ENCODE data around the gene NLGN1. TPM values are rescaled to one million over a fixed set of nuclear protein-coding genes. Genes with fewer than 3 reads are reported as not detected.
A peak's percentile ranks its signal among the peaks of the same experiment; 100 is the strongest.

NLGN1 gene
- total and polyA plus RNA-seq, 11 donors, result 1.8 to 27.6 (median 15.5) TPM

- peaks cover 0 to 26% (median 5%) of the 10 kb centered on the region in 12 donors for H3K4me1 ChIP-seq
- intact Hi-C loops (cut with DNase I), result loop anchor here in 1 of 10 donors (5.0 kb wide), 1 partner anchor 44 kb away; no protein-coding TSS in a partner anchor
- H3K9me3 ChIP-seq, result no peaks in the 10 kb centered on the region
- TF ChIP-seq POLR2A (IDR thresholded peaks at IDR 0.05) (no peak), CTCF (IDR thresholded peaks at IDR 0.05) (no peak)
- H3K27me3 ChIP-seq, result no peaks in the 10 kb centered on the region
- no peak overlapping the region for H3K4me3 ChIP-seq
- ATAC-seq, result peak; percentile 69 to 90 (median 80)
- WGBS, 4 donors, result 20 to 35% (median 28%) methylated on average over 4 of the region's 4 CpGs
- peak in 4 of 5 donors; percentile 16 to 28 (median 25) for DNase-seq
- H3K36me3 ChIP-seq, result no peaks in the 10 kb centered on the region
- peak overlapping the region in 6 of 12 donors; percentile 36 to 65 (median 59) for H3K27ac ChIP-seq
Measured at GRCh38 chr3:173618703-173619102, 221.2 kb downstream of the NLGN1 start.

- no peak for DNase-seq
- intact Hi-C loops (cut with DNase I), result no loop called here
- ATAC-seq, result no peak
- Histone ChIP-seq H3K27ac (no peak overlapping the region), H3K36me3 (no peaks in the 10 kb centered on the region), H3K27me3 (no peaks in the 10 kb centered on the region), H3K4me1 (peaks cover 0 to 26% (median 5%) of the 10 kb centered on the region in 12 donors), H3K9me3 (no peaks in the 10 kb centered on the region), H3K4me3 (no peak overlapping the region)
- WGBS, 4 donors, result 84 to 96% (median 90%) methylated on average over 1 of the region's 1 CpG
- TF ChIP-seq CTCF (IDR thresholded peaks at IDR 0.05), result no peak
Measured at GRCh38 chr3:173622166-173622565, 224.6 kb downstream of the NLGN1 start.

- Histone ChIP-seq H3K4me3 (no peak overlapping the region), H3K9me3 (no peaks in the 10 kb centered on the region), H3K27me3 (no peaks in the 10 kb centered on the region), H3K27ac (no peak overlapping the region), H3K36me3 (no peaks in the 10 kb centered on the region), H3K4me1 (peaks cover 0 to 17% (median 1%) of the 10 kb centered on the region in 12 donors)
- intact Hi-C loops (cut with DNase I), result no loop called here
- WGBS, 4 donors, result 70 to 83% (median 77%) methylated on average over 3 of the region's 3 CpGs
- ATAC-seq (no peak), DNase-seq (no peak)
- no peak for TF ChIP-seq CTCF (IDR thresholded peaks at IDR 0.05)
- no peak for TF ChIP-seq POLR2A (IDR thresholded peaks at IDR 0.05)
Measured at GRCh38 chr3:173624086-173624485, 226.5 kb downstream of the NLGN1 start.

GRCh38 chr3:173630849-173631248, 233.3 kb downstream of the NLGN1 start:
- ATAC-seq (no peak), DNase-seq (no peak)
- WGBS, 4 donors, result 93 to 100% (median 96%) methylated on average over 2 of the region's 2 CpGs
- Histone ChIP-seq H3K36me3 (no peaks in the 10 kb centered on the region), H3K4me3 (no peak overlapping the region), H3K4me1 (peaks cover 0 to 19% (median under 1%) of the 10 kb centered on the region in 12 donors), H3K27me3 (no peaks in the 10 kb centered on the region), H3K27ac (no peak overlapping the region), H3K9me3 (no peaks in the 10 kb centered on the region)
- intact Hi-C loops (cut with DNase I), result no loop called here
- TF ChIP-seq POLR2A (IDR thresholded peaks at IDR 0.05) (no peak), CTCF (IDR thresholded peaks at IDR 0.05) (no peak)

Measured in heart left ventricle (tissue), 16 donors.